22Rv1 (cell line): ENCODE results near the gene RFC3.

Experiments used
- CTCF ChIP-seq: fragments of 450-650 bp; IDR thresholded peaks from 2 replicates; pipeline ENCODE4 v1.5.1; 2017; ENCODE audit warnings: mild to moderate bottlenecking
- ZFX ChIP-seq: fragments of 450-650 bp; IDR thresholded peaks from 2 replicates; pipeline ENCODE4 v1.6.1; 2017; ENCODE audit warnings: antibody characterized with exemption, borderline replicate concordance

- TF ChIP-seq CTCF, result no peak
- TF ChIP-seq ZFX, result no peak
Observed at GRCh38 chr13:33876716-33877394, 58.9 kb downstream of the RFC3 start.
